Muscle layer of duodenum (tissue), 2 donors: ENCODE data around the gene TEAD4.

Source experiments
- H3K27ac ChIP-seq: one replicate; pipeline ENCODE4 v1.7.0; 2013; ENCODE audit warnings: mild to moderate bottlenecking, low read length
- H3K27me3 ChIP-seq: one replicate; pipeline ENCODE4 v1.7.0; 2013; ENCODE audit warnings: low read depth, mild to moderate bottlenecking, control low read depth, low read length
- H3K36me3 ChIP-seq, 2 donors: one replicate each; pipeline ENCODE4 v1.7.0; 2013; ENCODE audit warnings: low read length in 2 of 2, control low read depth in 1 of 2, mild to moderate bottlenecking in 1 of 2; ENCODE audit not compliant: insufficient read depth in 2 of 2, control insufficient read depth in 1 of 2
- H3K4me1 ChIP-seq, 2 donors: one replicate each; pipeline ENCODE4 v1.7.0; 2013; ENCODE audit warnings: low read length in 2 of 2, mild to moderate bottlenecking in 2 of 2, control low read depth in 1 of 2, moderate library complexity in 1 of 2; ENCODE audit not compliant: insufficient read depth in 2 of 2, control insufficient read depth in 1 of 2
- H3K4me3 ChIP-seq, 2 donors: one replicate each; pipeline ENCODE4 v1.7.0; 2013; ENCODE audit warnings: low read length in 2 of 2, low read depth in 1 of 2, mild to moderate bottlenecking in 1 of 2
- H3K9me3 ChIP-seq, 2 donors: one replicate each; pipeline ENCODE4 v1.7.0; 2013; ENCODE audit warnings: low read length in 2 of 2, control low read depth in 1 of 2, mild to moderate bottlenecking in 1 of 2; ENCODE audit not compliant: control insufficient read depth in 1 of 2
- donor health status: healthy.

TEAD4 gene

DNA sequence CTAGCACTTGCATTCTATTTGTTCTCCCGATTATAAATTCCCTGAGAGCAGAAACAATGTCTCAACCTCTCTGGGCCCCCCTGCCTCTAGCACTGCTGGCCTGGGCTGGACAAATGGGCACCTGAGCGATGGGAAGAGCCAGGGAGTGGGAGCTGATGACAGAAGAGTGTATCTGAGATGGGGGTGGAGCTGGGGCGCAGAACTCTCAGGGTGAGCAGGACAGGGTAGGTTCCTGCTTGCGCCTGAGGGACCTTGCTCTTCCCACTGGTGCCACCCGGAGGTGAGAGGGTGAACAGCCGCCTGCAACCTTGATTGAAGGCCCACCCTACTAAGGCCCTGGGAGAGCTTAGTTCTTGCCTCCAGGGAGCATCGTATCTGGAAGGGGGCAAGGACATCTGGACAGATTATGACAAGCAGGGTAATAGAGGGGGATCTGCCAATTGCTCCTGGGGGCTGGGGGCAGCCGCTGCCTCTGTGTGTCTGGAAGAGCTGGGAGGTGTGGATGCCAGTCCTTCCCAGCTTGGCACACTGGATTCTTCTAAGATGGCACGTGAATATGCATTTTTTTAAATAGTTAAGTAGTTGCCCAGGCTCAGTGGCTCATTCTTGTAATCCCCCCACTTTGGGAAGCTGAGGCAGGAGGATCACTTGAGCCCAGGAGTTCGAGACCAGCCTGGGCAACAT lies 75.0 kb downstream of the TEAD4 start:
- no peak overlapping the region for H3K4me3 ChIP-seq
- H3K9me3 ChIP-seq: no peaks in the 10 kb centered on the region
- H3K36me3 ChIP-seq: peaks cover 0 to 12% of the 10 kb centered on the region in 2 donors
- H3K4me1 ChIP-seq: peaks cover 0 to 14% of the 10 kb centered on the region in 2 donors
- no peak overlapping the region for H3K27ac ChIP-seq
- H3K27me3 ChIP-seq: no peaks in the 10 kb centered on the region

DNA sequence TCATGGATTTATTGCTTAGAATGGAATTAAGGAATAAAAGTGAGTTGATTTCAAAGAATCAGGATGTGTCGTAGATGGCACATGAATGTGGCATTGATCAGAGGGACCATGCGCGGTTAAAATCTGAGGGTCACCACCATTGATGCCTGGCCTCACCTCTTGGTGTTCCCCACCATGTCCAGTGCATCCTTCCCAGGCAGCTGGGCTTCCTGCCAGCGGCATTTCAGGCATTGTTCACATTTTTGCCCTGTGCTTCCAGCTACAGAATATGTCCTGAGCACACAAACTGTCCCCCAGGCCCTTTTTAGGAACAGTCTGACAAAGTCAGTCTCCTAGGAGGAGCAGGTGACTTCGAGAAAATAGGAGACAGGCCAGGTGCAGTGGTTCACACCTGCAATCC lies 76.0 kb downstream of the TEAD4 start:
- no peaks in the 10 kb centered on the region for H3K9me3 ChIP-seq
- no peak overlapping the region for H3K27ac ChIP-seq
- H3K27me3 ChIP-seq: no peaks in the 10 kb centered on the region
- no peak overlapping the region for H3K4me3 ChIP-seq
- peaks cover 0 to 12% of the 10 kb centered on the region in 2 donors for H3K36me3 ChIP-seq
- peaks cover 0 to 14% of the 10 kb centered on the region in 2 donors for H3K4me1 ChIP-seq

DNA sequence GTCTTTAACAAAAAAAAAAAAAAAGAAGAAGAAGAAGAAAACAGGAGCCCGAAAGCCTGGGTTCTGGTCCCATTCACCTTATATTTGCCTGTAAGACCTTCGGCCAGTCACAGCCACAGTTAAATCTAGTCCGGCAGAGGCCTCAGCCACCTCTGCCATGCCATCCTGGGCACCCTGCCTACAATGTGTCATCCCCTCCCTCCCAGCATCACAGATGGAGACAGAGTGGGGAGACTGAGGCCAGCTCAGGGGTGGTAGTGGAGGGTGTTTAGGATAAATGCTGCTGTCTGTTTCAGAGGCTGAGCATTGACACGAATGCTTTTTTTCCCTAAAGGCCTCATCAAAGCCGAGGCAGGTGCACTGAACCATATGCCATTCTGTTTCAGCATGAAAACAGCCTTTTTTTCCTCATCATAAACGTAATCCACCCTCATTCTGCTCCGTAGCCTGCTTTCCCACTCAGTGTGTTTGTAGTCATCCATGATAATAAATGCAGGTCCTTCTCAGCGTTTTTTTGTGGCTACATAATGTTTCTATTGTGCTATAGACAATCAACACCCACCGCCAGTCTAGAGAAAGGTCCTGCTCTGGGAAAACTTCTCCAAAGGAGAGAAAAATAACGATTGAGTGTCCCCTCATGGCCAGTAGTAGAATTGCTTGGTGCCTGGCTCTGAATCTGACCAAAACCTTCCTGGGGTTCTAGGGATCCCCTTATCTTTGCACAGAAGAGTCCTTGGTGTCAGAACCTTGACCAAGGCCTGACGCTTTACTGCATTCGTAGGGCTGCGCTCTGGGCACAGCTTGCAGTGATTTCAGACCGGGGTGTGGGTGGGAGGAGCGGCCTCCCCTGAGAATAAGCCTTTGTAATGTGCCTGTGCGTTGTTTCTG lies 76.9 kb downstream of the TEAD4 start:
- Histone ChIP-seq H3K4me1 (peaks cover 0 to 14% of the 10 kb centered on the region in 2 donors), H3K4me3 (no peak overlapping the region), H3K27ac (no peak overlapping the region), H3K36me3 (peaks cover 0 to 12% of the 10 kb centered on the region in 2 donors), H3K27me3 (no peaks in the 10 kb centered on the region), H3K9me3 (no peaks in the 10 kb centered on the region)

DNA sequence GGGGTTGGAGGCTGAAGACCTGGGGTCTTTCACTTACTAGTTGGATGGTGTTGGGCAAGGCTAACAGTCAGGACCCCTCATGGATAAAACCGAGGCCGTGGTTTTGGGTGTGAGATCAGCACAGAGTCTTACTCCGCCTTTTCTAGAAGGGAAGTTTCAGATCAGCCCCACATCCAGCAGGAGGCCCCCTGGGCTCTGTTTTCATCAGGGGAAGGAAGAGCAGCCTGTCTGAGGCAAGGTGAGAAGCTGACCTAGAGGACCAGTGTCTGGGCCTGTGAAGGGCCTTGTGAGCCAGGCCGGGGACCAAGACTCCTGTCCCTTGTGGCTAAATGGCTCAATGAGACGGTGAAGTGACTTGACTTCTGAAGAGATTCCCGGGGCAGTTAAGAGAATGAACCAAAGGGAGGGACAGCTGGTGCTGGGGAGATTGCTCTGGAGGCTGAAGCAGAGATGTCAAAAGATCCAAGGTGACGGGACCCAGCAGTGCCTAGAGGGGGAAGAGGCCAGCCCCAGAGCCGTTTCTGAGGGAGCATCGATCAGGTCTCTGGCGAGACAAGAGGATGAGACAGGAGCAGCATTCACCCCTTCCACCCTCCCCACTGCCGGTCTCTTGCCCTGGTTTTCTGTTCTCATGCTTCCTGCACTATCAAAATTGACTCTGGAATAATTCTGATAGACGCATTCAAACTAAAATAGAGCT lies 77.9 kb downstream of the TEAD4 start:
- Histone ChIP-seq H3K4me1 (peaks cover 0 to 14% of the 10 kb centered on the region in 2 donors), H3K27ac (no peak overlapping the region), H3K36me3 (peaks cover 0 to 12% of the 10 kb centered on the region in 2 donors), H3K9me3 (no peaks in the 10 kb centered on the region), H3K4me3 (no peak overlapping the region), H3K27me3 (no peaks in the 10 kb centered on the region)

DNA sequence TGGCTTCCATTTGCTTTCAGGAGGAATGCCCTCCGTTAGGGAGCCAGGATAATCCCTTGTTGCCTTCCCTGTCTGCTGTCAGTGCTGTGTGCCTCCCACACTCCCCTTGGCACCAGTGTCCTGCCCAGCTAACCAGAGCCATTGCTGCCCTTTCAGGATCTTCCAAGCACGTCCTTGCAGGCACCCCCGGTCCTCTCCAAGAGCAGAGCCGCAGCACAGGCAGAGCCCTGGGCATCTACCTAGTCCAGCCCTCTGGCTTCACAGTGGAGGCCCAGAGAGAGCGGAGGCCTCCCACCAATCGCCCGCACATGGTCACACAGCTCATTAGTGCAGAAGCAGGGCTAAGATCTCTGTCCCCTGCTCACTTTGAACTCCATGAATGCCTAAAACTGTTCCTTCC lies 79.0 kb downstream of the TEAD4 start:
- no peaks in the 10 kb centered on the region for H3K27me3 ChIP-seq
- H3K9me3 ChIP-seq: no peaks in the 10 kb centered on the region
- H3K27ac ChIP-seq: no peak overlapping the region
- peaks cover 0 to 12% of the 10 kb centered on the region in 2 donors for H3K36me3 ChIP-seq
- H3K4me1 ChIP-seq: peaks cover 0 to 14% of the 10 kb centered on the region in 2 donors
- no peak overlapping the region for H3K4me3 ChIP-seq

DNA sequence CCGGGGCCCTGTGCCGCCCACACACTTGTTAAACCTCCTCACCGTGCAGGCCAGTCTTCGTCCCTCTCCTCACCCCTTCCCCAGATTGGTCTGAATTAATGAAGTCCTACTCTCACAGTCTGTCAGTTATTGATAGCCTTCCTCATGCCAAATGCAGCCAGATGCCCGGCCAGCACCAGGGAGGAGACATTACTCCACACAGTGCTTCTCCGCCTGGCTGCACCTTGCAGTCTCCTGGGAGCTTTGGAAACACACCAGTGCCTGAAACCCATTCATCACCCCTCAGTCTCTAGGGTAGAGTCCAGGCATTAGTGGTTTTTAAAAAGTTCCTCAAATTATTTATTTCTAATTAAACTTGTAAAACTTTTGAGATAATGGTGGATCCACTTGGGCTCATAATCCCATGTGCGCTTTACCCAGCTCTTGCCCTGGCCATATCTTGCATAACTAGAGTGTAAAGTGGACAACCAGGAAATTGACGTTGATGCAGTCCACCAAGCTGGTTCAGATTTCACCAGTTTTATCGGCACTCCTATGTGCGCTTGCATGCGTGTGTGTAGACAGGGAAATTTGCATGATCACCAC lies 79.8 kb downstream of the TEAD4 start:
- Histone ChIP-seq H3K4me1 (peaks cover 0 to 11% of the 10 kb centered on the region in 2 donors), H3K27ac (no peak overlapping the region), H3K27me3 (no peaks in the 10 kb centered on the region), H3K4me3 (no peak overlapping the region), H3K9me3 (no peaks in the 10 kb centered on the region), H3K36me3 (peaks cover 0 to 12% of the 10 kb centered on the region in 2 donors)

DNA sequence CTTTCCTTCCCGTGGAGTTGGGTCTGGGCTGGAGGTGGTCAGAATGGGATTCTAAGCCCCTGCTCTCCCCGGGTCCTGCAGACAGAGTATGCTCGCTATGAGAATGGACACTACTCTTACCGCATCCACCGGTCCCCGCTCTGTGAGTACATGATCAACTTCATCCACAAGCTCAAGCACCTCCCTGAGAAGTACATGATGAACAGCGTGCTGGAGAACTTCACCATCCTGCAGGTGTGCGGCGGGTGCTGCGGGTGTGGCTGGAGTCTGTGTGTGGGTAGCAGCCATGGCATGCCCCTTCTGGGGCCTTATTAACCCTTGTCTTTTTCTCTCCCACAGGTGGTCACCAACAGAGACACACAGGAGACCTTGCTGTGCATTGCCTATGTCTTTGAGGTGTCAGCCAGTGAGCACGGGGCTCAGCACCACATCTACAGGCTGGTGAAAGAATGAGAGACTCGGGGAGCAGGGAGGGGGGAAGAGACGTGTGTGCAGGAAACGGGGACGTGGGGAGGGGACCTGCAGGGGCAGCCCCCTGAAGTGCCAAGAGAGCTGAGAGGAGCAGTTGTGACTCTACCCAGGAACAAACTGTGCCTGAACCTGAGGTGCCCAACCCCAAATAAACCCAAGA lies 80.9 kb downstream of the TEAD4 start:
- H3K9me3 ChIP-seq: no peaks in the 10 kb centered on the region
- peaks cover 0 to 7% of the 10 kb centered on the region in 2 donors for H3K4me1 ChIP-seq
- no peak overlapping the region for H3K4me3 ChIP-seq
- H3K27me3 ChIP-seq: no peaks in the 10 kb centered on the region
- H3K27ac ChIP-seq: no peak overlapping the region
- H3K36me3 ChIP-seq: peaks cover 0 to 12% of the 10 kb centered on the region in 2 donors

DNA sequence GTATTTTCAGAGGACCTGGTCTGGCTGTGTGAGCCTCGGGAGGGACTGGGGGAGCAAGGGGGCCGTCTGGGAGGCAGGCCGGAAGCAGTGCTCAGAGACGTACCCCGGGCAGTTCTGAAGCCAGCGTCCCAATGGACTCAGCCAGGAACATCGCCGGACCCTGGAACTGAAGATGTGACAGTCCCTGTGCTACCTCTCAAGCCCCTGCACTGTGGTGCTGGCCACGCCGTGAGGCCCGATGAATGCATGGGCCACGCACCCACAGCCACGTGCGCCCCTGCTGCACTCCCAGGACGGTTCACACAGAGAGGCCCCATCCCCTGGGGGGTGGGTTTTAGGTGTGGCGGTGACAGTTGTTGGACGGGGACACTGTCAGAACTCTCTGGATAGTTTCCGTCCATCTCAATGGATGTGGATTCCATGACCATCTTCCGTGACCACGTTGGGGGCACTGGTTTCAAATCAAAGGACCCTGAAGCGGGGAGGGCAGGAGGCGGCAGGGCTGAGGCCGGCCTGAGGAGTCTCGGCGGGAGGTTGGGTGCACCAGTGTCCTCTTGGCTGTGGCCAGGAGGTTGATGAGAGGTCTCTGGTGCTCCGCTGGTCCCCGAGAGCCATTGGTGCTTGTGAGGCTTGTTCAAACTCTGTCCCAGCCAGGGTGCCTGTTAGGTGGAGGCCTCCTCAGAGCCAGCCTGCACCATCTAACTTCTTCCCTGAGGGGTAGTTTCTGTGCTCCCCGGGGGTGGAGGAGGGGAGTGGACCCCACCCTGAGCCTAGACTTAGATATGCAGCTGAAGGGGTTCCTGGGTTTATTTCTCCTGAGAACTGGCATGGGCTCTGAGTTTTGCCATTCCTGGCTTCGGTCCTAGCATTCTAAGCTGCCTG lies 81.7 kb downstream of the TEAD4 start:
- peaks cover 0 to 12% of the 10 kb centered on the region in 2 donors for H3K36me3 ChIP-seq
- H3K4me3 ChIP-seq: no peak overlapping the region
- H3K27me3 ChIP-seq: no peaks in the 10 kb centered on the region
- peaks cover 0 to under 1% of the 10 kb centered on the region in 2 donors for H3K4me1 ChIP-seq
- no peak overlapping the region for H3K27ac ChIP-seq
- H3K9me3 ChIP-seq: no peaks in the 10 kb centered on the region

DNA sequence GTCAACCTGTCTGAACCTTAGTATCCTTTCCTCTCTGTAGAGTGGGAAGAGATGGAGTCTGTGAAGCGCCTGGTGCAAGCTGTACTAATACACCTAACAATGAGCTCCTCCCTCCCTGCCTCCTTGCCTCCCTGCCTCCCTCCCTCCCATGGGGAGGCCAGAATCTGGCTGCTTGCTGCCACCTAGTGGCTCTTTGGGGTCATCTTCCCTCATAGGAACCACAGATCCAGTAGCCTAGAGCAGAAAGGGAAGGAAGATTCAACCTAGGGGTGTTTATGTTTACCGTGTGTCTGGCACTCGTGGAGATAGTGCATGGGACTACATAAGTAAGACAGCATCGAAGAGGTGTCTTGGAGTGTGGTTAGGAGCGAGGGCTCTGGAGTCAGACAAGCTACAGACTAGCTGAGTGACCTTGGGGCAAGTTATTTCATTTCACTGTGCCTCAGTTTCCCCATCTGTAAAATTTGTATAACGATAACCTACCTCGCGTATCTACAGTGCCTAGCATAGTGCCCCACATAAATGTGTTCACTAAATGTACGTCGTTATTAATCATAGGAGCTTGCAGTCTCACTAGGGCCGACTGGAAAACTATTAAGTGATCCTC lies 82.5 kb downstream of the TEAD4 start:
- no peak overlapping the region for H3K27ac ChIP-seq

DNA sequence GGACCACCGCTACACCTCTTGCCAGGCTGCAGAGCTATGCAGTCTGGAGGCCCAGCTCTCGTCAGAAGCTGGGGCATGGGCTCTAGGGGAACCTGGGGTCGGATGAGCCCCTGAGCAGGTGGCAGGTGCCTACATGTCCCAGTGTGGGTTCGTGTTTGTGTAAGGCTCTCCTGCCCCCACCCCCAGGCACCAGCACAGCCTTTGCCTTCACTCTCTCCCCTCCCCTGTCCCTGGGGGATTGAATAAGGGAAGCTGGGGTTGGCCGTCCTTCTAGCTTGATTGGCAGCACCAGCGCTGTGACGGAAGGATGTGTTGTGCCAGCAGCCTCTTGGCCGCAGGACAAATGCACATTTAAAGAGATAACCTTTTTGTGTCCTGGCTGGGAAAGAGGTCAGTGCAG lies 83.2 kb downstream of the TEAD4 start:
- no peaks in the 10 kb centered on the region for H3K9me3 ChIP-seq

More for the DNA sequence above, 82.5 kb downstream of the TEAD4 start:
- Histone ChIP-seq H3K4me3 (no peak overlapping the region), H3K36me3 (peaks cover 0 to 12% of the 10 kb centered on the region in 2 donors), H3K27me3 (no peaks in the 10 kb centered on the region), H3K9me3 (no peaks in the 10 kb centered on the region), H3K4me1 (no peaks in the 10 kb centered on the region)

More for the DNA sequence above, 83.2 kb downstream of the TEAD4 start:
- peaks cover 0 to 12% of the 10 kb centered on the region in 2 donors for H3K36me3 ChIP-seq
- H3K4me1 ChIP-seq: no peaks in the 10 kb centered on the region
- no peaks in the 10 kb centered on the region for H3K27me3 ChIP-seq
- H3K4me3 ChIP-seq: no peak overlapping the region
- H3K27ac ChIP-seq: no peak overlapping the region
